Activated naive CD8-positive, alpha-beta T cell treated with anti-CD3 and anti-CD28 coated beads, Interleukin-2, amount 10 ng/mL, durations not matched to agents 7 days and 5 days (primary cell): ENCODE measurements around the gene TBX1. TPM values are rescaled to one million over a fixed set of nuclear protein-coding genes. Genes with fewer than 3 reads are reported as not detected.

Source experiments
- ATAC-seq: fragments of 150-1000 bp; cut with Tn5 transposase; one replicate; pipeline ENCODE4 v1.10.0; 2021; ENCODE audit warnings: low read depth, moderate library complexity
- POLR2A ChIA-PET: fragments of 350-600 bp; sonication (Branson Sonifier 250); formaldehyde crosslinking; loops from one replicate; lab custom pipeline; 2021; ENCODE audit warnings: antibody characterized with exemption; lab: Charles Lee
- DNase-seq: peaks from one replicate; pipeline ENCODE4 v3.0.0; 2021
- H3K27ac Mint-ChIP-seq: one replicate; pipeline ENCODE4 v1.8.0; 2022; ENCODE audit warnings: mild to moderate bottlenecking, mixed read lengths
- H3K27me3 Mint-ChIP-seq: one replicate; pipeline ENCODE4 v1.8.0; 2022; ENCODE audit warnings: mild to moderate bottlenecking, moderate library complexity, mixed read lengths
- H3K36me3 Mint-ChIP-seq: one replicate; pipeline ENCODE4 v1.8.0; 2021; ENCODE audit warnings: mild to moderate bottlenecking, mixed read lengths
- H3K4me1 Mint-ChIP-seq: one replicate; pipeline ENCODE4 v1.8.0; 2021; ENCODE audit warnings: mixed read lengths
- H3K4me3 Mint-ChIP-seq: one replicate; pipeline ENCODE4 v1.8.0; 2022; ENCODE audit warnings: mild to moderate bottlenecking, moderate library complexity, mixed read lengths
- H3K9me3 Mint-ChIP-seq: one replicate; pipeline ENCODE4 v1.8.0; 2021; ENCODE audit warnings: mixed read lengths
- total RNA-seq, 2 experiments: library from RNA; stranded (reverse); gene quantifications; one replicate each; pipeline ENCODE4 v1.2.3, GENCODE V29; 2021

Gene TBX1
- total RNA-seq, 2 experiments from 2014 or later: 0.37 to 0.47 TPM

DNA sequence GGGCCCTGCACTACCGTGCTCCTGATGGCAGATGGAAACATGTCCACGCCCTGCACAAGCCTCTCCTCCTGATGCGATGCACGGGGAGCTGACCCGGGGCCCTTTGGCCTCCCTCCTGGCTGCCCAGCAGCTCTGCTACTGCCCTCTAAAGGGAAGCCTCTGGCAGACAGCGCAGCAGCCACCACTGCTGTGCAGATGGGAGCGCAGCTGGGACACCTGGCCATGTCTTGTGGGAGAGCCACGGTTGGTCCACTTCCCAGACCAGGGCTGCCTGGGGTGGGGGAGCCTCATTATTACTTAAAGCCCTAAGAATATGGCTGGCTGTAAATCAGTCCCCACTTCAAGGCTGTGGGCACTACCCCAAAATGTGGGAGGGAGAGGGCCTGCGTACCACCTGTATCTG, 38.3 kb downstream of the TBX1 start:
- POLR2A ChIA-PET: no interaction called here
- Mint-ChIP-seq H3K4me1 (peaks cover 1% of the 10 kb centered on the region), H3K27ac (no peak overlapping the region), H3K36me3 (peaks cover 4% of the 10 kb centered on the region), H3K9me3 (no peaks in the 10 kb centered on the region), H3K27me3 (no peaks in the 10 kb centered on the region), H3K4me3 (no peak overlapping the region)
- no peak for DNase-seq
- ATAC-seq: no peak

DNA sequence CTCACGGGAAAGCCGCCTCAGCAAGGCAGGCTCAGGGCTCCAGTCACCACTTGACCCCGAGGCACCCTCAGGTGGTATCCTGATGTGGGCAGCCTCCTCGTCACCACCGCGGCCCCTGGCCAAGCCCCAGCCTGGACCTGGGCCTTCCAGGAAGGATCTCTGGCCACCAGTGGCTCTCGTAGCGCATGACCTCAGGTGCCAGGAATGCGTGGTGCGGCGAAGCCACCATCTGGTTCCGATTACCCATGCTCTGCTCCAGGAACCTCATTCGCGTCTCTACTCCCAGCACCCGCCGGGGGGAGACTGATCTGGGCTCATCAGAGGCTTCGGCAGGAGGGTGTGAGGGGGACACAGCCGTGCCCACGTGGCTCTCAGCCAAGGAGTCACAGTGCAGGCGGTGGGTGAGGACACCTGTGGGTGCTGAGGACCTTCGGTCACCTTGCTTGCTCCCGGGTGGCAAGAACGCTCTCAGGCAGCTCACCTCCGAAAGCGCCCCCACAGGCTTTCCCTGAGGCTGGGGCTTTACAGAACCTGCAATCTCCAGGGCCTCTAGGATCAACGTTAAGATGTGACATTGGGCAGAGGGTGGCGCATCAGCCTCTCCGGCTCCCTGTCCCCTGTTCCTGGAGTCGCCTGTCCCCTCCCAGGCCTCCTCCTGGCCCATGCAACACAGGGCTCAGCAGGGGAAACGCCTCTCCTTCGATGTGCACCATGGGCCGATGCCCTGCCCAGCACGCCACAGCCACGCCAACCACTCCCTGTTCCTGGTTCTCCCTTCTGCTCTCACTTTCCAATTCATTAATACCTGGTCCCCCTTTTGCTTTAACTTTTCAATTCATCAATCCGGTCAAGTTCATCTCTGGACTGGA, 39.0 kb downstream of the TBX1 start:
- Mint-ChIP-seq H3K27ac (no peak overlapping the region), H3K36me3 (no peaks in the 10 kb centered on the region), H3K9me3 (no peaks in the 10 kb centered on the region), H3K27me3 (no peaks in the 10 kb centered on the region), H3K4me1 (no peaks in the 10 kb centered on the region), H3K4me3 (no peak overlapping the region)
- POLR2A ChIA-PET: no interaction called here
- ATAC-seq: no peak
- no peak for DNase-seq

DNA sequence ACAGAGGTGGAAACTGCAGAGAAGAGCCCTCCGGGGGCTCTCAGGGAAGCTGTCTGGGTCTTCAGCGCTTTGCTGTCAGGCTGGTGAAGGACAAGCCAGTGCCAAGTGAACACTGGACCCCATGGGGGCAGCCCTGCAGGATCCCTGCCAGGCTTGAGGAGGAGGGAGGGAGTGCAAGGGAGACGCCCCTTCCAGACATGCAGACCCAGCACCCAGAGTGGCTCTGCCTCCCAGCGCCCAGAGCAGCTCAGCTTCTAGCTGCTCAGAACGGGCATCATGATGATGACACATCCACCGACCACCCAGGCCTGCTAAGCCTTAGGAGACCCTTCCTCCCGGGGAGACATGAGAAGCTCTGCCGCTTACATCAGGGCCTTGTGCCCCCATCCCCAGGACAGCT, 39.7 kb downstream of the TBX1 start:
- no peak overlapping the region for H3K4me3 Mint-ChIP-seq
- no peaks in the 10 kb centered on the region for H3K9me3 Mint-ChIP-seq
- DNase-seq (no peak), ATAC-seq (no peak)
- H3K27me3 Mint-ChIP-seq: no peaks in the 10 kb centered on the region
- H3K27ac Mint-ChIP-seq: no peak overlapping the region
- POLR2A ChIA-PET: no interaction called here
- H3K4me1 Mint-ChIP-seq: no peaks in the 10 kb centered on the region
- no peaks in the 10 kb centered on the region for H3K36me3 Mint-ChIP-seq

DNA sequence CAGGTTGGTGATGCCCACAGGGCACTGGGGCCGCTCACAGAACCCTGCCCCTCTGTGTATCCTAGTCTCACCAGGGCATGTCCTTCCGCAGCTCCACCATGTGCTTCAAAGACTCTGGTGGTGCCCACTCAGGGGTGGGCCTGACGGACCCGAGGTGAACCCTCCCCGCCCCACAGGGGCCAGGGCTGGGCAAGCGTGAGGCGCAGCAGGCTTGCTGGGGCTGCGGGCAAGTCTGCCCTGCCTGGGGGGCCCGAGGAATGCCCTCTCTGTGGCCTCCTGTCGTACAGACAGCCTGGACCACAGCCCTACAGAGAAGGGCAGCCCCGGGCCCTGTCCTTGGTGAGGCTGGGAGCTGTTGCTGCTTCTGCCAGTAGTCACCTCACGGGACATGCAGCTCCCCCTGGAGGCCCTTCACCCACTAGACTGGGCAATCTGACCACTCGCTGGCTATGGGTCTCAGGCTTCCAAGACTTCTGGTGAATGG, 40.2 kb downstream of the TBX1 start:
- Mint-ChIP-seq H3K4me3 (no peak overlapping the region), H3K27ac (no peak overlapping the region), H3K4me1 (no peaks in the 10 kb centered on the region), H3K27me3 (no peaks in the 10 kb centered on the region), H3K36me3 (no peaks in the 10 kb centered on the region), H3K9me3 (no peaks in the 10 kb centered on the region)
- ATAC-seq: no peak
- DNase-seq: no peak
- POLR2A ChIA-PET: no interaction called here

DNA sequence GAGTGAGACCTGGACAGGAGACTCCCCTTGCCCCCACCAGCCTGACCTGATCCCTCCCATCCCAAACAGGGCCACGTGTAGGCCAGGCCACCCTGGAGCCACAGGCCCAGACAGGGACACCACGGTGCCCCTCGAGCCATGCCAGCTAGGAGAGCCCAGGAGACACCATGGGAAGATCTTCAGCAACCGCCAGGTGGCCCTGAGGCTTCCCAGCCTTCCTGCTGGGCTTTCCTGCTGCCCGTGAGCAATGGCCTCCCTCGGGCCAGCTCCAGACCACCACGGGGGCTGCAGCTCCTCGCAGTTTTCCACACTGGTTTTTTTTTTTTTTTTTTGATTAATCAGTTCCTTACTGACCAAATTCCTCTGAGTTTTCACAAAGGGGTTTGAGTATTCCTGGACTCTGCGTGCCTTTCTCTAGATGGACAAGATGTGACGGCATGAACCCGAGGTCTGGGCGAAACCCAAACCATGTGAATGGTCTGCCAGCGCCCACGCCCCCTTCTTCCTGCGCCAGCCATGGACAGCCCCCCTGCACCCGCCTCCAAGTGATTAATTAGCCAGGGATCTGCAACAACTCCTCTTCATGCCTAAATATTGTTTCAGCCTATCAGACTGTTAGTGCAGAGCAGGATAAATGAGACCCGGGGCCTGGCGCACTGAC, 40.9 kb downstream of the TBX1 start:
- no peak for ATAC-seq
- POLR2A ChIA-PET: no interaction called here
- no peaks in the 10 kb centered on the region for H3K36me3 Mint-ChIP-seq

DNA sequence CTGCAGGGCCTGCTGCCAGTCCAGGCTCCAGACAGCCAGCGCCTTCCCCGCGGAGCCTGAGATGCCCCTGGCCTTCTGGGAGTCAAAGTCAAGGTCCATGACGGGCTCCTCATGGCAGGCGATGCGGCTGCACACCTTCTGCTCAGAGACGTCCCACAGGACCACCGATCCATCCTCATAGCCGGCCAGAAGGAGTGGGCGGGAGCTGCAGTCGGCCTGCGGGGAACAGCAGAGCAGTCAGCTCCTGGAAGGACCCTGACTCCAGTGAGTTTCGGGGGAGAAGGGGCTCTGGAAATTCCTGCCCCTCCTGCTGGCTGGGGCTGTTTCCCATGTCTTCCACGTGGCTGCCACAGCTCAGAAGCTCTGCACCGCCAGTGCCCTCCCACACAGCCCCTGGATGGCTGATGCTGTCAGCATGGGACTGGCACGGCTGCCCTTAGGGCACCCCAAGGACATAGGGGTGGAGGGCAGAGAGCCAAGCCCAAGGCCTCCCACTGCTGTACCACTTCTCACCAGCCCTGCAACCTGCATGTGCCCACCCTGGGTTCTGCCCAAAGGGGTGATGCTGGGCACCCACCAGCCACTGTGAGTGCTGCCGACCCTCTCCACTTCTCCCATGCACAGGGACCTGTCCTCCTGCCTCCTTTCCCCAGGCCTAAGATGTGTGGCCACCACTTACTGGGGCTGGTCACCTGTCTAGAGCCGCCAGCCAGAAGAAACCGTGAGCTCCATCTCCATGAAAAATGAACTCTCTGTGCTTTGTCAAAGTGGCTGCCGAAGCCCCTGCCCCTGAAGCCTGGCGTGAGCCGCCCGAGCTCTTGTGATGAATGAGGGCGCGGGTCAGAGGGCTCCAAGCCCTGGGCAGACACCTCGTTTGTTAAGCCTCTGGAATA, 41.7 kb downstream of the TBX1 start:
- POLR2A ChIA-PET: no interaction called here
- DNase-seq (no peak), ATAC-seq (no peak)
- Mint-ChIP-seq H3K27me3 (no peaks in the 10 kb centered on the region), H3K36me3 (no peaks in the 10 kb centered on the region), H3K4me1 (no peaks in the 10 kb centered on the region), H3K27ac (no peak overlapping the region), H3K9me3 (no peaks in the 10 kb centered on the region), H3K4me3 (no peak overlapping the region)

More for the DNA sequence above, 40.9 kb downstream of the TBX1 start:
- no peak for DNase-seq
- H3K4me3 Mint-ChIP-seq: no peak overlapping the region
- no peaks in the 10 kb centered on the region for H3K4me1 Mint-ChIP-seq
- no peaks in the 10 kb centered on the region for H3K27me3 Mint-ChIP-seq
- no peaks in the 10 kb centered on the region for H3K9me3 Mint-ChIP-seq
- no peak overlapping the region for H3K27ac Mint-ChIP-seq

DNA sequence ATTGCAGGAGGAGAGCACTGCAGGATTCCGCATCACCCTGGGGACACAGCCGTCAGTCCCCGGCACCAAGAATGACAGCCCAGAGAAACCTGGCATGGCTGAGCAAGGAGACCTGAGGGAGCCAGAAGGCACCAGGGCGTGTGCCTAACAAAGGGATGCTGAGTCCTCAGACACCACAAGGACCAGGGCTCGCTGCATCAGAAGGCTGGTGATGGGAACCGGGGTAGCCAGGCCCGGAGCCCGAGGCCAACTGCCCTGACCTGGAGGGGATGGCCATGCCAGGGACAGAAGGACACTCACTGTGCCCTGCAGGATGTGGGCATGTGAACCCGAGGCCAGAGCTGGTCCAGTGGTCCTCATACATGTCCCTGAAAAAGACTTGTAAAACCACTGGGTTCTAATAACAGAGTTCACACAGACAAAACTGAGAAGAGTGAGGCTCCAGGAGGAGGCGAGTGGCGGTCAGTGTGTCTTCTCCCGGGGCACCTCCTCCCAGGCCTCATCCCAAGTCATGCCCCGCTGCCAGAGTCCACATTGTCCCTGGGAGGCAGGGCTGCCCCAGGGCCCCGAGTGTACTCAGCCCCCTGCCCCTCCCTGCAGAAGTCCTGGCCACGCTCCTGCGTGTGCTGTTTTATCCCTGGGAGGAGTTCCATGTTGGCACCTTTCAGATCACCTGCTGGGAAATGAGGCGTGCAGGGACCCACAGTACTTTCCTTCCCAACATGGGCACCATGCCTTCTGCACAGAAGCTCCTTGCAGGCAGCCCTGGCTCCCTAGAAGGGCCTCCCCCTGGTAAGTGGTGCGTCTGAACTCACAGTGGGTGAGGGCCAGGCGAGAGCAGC, 42.5 kb downstream of the TBX1 start:
- H3K9me3 Mint-ChIP-seq: no peaks in the 10 kb centered on the region
- H3K27ac Mint-ChIP-seq: no peak overlapping the region
- no peak overlapping the region for H3K4me3 Mint-ChIP-seq
- no peaks in the 10 kb centered on the region for H3K27me3 Mint-ChIP-seq
- no peaks in the 10 kb centered on the region for H3K36me3 Mint-ChIP-seq
- ATAC-seq (no peak), DNase-seq (no peak)
- H3K4me1 Mint-ChIP-seq: no peaks in the 10 kb centered on the region
- POLR2A ChIA-PET: no interaction called here

DNA sequence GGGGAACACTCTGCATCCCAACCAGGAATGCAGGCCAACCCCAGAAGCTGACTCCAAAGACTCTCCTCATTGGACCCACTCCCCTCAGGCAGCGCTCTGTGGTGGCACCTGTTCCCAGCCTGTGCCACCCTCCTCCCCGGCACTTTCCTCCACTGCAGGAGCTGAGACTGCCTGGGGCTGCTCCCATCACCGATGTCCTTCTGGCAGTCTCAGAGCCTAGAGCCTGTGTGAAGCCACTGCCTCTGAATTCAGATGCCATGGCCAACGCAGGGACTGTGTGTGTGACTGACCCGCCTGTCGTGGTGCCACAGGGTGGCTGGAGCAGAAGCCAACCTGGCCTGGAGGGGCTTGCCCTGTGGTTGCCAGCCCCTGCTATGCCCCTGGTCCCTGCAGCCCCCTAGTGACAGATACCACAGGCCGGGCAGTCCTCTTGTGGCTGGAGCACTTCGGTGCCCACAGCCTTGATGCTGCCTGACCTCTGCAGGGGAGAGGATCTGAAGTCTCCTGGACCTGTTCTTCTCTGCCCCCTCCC, 43.2 kb downstream of the TBX1 start:
- no peak overlapping the region for H3K27ac Mint-ChIP-seq
- H3K36me3 Mint-ChIP-seq: no peaks in the 10 kb centered on the region
- POLR2A ChIA-PET: no interaction called here
- DNase-seq (peak; percentile 18), ATAC-seq (no peak)
- no peaks in the 10 kb centered on the region for H3K4me1 Mint-ChIP-seq
- H3K4me3 Mint-ChIP-seq: no peak overlapping the region
- H3K27me3 Mint-ChIP-seq: no peaks in the 10 kb centered on the region
- no peaks in the 10 kb centered on the region for H3K9me3 Mint-ChIP-seq

DNA sequence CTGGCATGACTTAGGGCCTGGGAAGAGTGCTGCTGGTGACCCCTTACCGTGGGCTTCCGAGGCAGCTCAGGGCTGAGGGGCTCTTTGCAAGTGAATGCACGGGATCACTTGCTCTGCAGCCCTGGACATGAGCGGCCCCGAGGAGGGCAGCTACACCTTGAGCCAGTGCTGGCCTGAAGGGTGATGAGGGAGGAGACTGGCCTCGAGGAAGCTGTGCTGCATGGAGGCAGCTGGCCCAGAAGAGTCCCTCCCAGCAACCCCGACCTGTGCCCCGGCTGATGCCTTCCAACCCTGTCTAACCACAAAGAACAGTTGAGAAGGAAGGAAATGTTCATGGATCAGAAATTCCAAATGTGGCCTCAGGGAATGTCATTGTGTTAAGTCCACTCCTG, 45.2 kb downstream of the TBX1 start:
- H3K4me1 Mint-ChIP-seq: no peaks in the 10 kb centered on the region
- no peaks in the 10 kb centered on the region for H3K27me3 Mint-ChIP-seq
- no peaks in the 10 kb centered on the region for H3K36me3 Mint-ChIP-seq
- H3K27ac Mint-ChIP-seq: no peak overlapping the region
- H3K9me3 Mint-ChIP-seq: no peaks in the 10 kb centered on the region
- POLR2A ChIA-PET: no interaction called here
- DNase-seq (no peak), ATAC-seq (no peak)
- H3K4me3 Mint-ChIP-seq: no peak overlapping the region

DNA sequence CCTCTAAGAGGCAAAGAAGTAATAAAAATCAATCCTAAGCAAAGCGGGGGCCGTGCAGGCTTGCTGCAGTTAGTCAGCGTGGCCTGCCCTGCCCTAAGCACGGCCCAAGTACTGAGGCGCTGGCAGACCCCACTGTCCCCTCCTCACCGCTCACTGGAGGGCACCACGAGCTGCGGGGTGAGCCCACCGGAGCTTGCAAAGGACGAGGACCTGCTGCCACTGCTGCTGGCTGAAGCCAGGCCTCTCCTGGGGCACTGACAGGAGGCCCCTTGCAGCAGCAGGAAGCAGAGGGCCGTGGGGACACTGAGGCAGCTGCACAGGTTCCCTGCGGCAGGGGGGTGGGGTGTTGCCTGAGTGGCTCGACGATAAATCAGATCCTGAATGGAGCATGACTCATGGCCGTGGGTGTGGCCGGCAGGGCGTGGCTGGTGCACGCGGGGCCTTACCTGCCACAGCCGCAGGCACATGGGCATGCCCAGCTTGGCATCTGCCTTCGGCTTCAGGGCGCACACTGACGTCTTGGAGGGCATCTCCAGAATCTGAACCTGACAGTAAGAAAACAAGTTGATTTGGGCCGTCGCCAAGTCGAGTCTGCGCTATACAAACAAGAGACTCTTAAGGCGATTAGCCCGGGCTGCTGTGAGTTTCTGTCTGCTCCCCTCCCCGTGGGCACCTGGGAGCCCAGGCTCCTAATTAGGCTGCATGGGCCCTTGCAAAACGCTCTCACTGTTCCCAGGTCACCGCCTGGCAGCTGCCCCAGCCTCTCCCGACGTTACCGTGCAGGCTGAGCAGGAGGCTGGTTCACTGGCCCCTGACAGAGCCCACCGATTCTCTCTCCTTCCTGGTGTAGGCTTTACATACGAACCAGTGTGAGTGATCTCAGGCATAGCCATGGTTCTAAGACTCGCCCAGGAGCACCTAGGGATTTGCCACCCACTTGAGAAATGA, 45.9 kb downstream of the TBX1 start:
- peaks cover 2% of the 10 kb centered on the region for H3K4me1 Mint-ChIP-seq
- no peaks in the 10 kb centered on the region for H3K36me3 Mint-ChIP-seq
- H3K27me3 Mint-ChIP-seq: no peaks in the 10 kb centered on the region
- DNase-seq: peak; percentile 27
- ATAC-seq: no peak
- no peak overlapping the region for H3K27ac Mint-ChIP-seq
- H3K9me3 Mint-ChIP-seq: no peaks in the 10 kb centered on the region
- H3K4me3 Mint-ChIP-seq: no peak overlapping the region
- POLR2A ChIA-PET: no interaction called here

DNA sequence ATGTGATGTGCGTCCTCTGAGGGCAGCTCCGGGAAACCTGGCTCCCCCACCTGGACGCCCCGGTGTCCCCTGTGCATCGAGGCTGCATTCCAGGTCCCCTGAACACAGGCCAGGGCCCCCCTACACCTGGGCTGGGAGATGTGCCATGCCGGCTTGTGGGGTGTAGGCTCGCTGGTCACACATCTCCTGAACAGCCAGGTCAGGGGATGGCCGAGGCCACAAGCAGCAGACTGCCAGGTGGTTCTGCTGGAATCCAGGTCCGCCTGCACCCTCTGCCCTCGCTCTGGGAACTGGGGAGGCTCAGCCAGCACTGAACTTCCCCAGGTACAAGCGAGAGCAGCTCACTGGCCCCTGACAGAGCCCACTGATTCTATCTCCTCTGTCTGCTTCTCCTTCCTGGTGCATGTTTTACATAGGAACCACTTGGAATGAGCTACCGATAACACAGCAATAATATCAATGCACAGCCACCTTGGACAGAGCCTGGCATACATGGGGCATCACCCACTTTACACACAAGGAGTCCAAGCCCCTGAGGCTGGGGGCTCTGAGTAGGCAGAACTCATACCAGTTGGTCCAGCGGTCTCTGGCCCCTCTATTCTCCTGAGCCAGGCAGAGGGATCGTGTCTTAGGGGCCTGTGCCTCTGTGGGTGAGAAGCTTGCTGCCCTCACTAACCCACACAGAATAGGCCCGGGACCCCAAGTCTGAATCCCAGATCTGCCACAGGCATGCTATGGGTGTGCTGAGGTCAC, 46.8 kb downstream of the TBX1 start:
- no peak for ATAC-seq
- POLR2A ChIA-PET: no interaction called here
- no peaks in the 10 kb centered on the region for H3K27me3 Mint-ChIP-seq
- DNase-seq: no peak
- H3K27ac Mint-ChIP-seq: no peak overlapping the region
- no peak overlapping the region for H3K4me3 Mint-ChIP-seq
- H3K36me3 Mint-ChIP-seq: no peaks in the 10 kb centered on the region
- peaks cover 2% of the 10 kb centered on the region for H3K4me1 Mint-ChIP-seq
- H3K9me3 Mint-ChIP-seq: no peaks in the 10 kb centered on the region
